ENCODE data around the gene GNG13. TPM values are rescaled to one million over a fixed set of nuclear protein-coding genes. Genes with fewer than 3 reads are reported as not detected.
"Not testable (repeated sequence)": the region's sequence is repeated elsewhere in the genome, so short reads cannot be mapped to it uniquely, and the experiment has no call there.

The GNG13 gene
- total RNA-seq, 1 experiment from 2014 or later: not detected

DNA sequence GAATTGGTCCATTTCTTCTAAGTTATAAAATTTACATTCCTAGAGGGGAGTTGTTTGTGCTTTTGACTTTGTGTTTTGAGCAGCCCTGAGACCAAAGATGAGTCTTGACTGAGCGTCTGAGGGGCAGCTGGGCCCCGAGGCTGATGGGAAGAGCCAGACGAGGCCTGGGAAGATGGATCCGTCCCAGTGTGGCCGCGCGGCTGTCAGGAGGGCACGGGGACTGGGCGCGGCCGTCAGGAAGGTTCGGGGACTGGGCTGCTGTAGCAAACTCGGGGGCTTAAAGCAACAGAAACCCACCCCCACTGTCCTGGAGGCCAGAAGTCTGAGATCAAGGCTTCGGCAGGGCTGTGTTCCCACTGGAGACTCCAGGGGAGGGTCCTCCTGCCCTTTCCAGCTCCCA is 38.2 kb upstream of the GNG13 start:
- Histone ChIP-seq H3K4me1 (ENCODE audit: insufficient read depth, low read length, poor library complexity, severe bottlenecking) (peaks cover 14% of the 10 kb centered on the region), H3K27ac (ENCODE audit: low read depth, low read length, poor library complexity, severe bottlenecking) (no peak overlapping the region), H3K4me3 (ENCODE audit: low read depth, low read length, poor library complexity, severe bottlenecking) (no peak overlapping the region), H3K9me3 (ENCODE audit: low read depth, low read length, poor library complexity, severe bottlenecking) (peaks cover 2% of the 10 kb centered on the region), H3K36me3 (ENCODE audit: insufficient read depth, low read length, poor library complexity, severe bottlenecking) (no peaks in the 10 kb centered on the region), H3K27me3 (replicated peaks; ENCODE audit: insufficient read depth, low read depth, low read length, poor library complexity) (no peaks in the 10 kb centered on the region)
- POLR2A ChIA-PET (ENCODE audit: low non-redundant PET): no interaction called here
- intact Hi-C loops (cut with micrococcal nuclease; ENCODE audit: unreplicated experiment): no loop called here
- BruUV-seq (replicated peaks): no TSS peak
- CTCF ChIA-PET: no interaction called here
- DNase-seq (ENCODE audit: low spot score): no peak
- TF ChIP-seq, protein P1, sequence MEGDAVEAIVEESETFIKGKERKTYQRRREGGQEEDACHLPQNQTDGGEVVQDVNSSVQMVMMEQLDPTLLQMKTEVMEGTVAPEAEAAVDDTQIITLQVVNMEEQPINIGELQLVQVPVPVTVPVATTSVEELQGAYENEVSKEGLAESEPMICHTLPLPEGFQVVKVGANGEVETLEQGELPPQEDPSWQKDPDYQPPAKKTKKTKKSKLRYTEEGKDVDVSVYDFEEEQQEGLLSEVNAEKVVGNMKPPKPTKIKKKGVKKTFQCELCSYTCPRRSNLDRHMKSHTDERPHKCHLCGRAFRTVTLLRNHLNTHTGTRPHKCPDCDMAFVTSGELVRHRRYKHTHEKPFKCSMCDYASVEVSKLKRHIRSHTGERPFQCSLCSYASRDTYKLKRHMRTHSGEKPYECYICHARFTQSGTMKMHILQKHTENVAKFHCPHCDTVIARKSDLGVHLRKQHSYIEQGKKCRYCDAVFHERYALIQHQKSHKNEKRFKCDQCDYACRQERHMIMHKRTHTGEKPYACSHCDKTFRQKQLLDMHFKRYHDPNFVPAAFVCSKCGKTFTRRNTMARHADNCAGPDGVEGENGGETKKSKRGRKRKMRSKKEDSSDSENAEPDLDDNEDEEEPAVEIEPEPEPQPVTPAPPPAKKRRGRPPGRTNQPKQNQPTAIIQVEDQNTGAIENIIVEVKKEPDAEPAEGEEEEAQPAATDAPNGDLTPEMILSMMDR (conservative IDR thresholded peaks at IDR 0.05; ENCODE audit: low read depth, low read length): no peak
- no peak for TF ChIP-seq EZH2 (IDR thresholded peaks at IDR 0.05; ENCODE audit: borderline replicate concordance, low read depth, low read length, poor library complexity, severe bottlenecking)

DNA sequence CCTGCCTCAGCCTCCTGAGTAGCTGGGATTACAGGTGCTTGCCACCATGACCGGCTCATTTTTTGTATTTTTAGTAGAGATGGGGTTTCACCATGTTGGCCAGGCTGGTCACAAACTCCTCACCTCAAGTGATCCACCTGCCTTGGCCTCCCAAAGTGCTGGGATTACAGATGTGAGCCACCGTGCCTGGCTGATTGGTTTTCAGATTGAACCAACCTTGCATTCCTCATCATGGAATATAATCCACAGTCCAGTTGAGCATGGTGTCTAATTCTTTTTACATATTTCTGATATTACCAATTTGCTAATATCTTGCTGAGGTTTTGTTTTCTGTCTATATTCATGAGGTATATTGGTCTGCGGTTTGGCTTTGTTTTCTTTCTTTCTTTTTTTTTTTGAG is 36.3 kb upstream of the GNG13 start:
- CTCF ChIA-PET; intact Hi-C loops (cut with micrococcal nuclease; ENCODE audit: unreplicated experiment); H3K36me3 ChIP-seq (ENCODE audit: insufficient read depth, low read length, poor library complexity, severe bottlenecking); H3K9me3 ChIP-seq (ENCODE audit: low read depth, low read length, poor library complexity, severe bottlenecking); POLR2A ChIA-PET (ENCODE audit: low non-redundant PET); BruUV-seq (replicated peaks); H3K4me1 ChIP-seq (ENCODE audit: insufficient read depth, low read length, poor library complexity, severe bottlenecking); H3K27ac ChIP-seq (ENCODE audit: low read depth, low read length, poor library complexity, severe bottlenecking); H3K4me3 ChIP-seq (ENCODE audit: low read depth, low read length, poor library complexity, severe bottlenecking); H3K27me3 ChIP-seq (replicated peaks; ENCODE audit: insufficient read depth, low read depth, low read length, poor library complexity); DNase-seq (ENCODE audit: low spot score): not testable (repeated sequence)

DNA sequence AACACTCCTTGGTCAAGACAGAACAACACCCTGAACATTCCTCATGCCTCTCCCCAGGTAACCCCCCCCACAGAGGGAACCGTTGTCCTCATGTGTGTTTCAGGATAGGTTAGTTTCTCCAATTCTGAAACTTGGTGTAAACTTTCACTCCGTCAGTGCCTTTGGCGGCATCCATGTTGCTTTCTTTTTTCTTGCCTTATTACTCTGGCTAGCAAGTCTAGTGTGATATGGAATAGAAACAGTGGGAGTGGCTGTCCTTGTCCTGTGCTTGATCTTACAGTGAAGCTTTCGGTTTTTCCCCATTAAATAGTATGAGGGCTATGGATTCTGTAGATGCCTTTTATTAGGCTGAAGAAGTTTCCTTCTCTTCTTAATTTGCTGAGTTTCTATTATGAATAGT is 35.7 kb upstream of the GNG13 start:
- Histone ChIP-seq H3K27me3 (replicated peaks; ENCODE audit: insufficient read depth, low read depth, low read length, poor library complexity) (no peaks in the 10 kb centered on the region), H3K9me3 (ENCODE audit: low read depth, low read length, poor library complexity, severe bottlenecking) (peaks cover 2% of the 10 kb centered on the region), H3K27ac (ENCODE audit: low read depth, low read length, poor library complexity, severe bottlenecking) (no peak overlapping the region), H3K36me3 (ENCODE audit: insufficient read depth, low read length, poor library complexity, severe bottlenecking) (no peaks in the 10 kb centered on the region), H3K4me3 (ENCODE audit: low read depth, low read length, poor library complexity, severe bottlenecking) (no peak overlapping the region), H3K4me1 (ENCODE audit: insufficient read depth, low read length, poor library complexity, severe bottlenecking) (no peaks in the 10 kb centered on the region)
- no peak for TF ChIP-seq EZH2 (IDR thresholded peaks at IDR 0.05; ENCODE audit: borderline replicate concordance, low read depth, low read length, poor library complexity, severe bottlenecking)
- TF ChIP-seq, protein P1 (conservative IDR thresholded peaks at IDR 0.05; ENCODE audit: low read depth, low read length): no peak
- intact Hi-C loops (cut with micrococcal nuclease; ENCODE audit: unreplicated experiment): no loop called here
- BruUV-seq (replicated peaks): no TSS peak
- no peak for DNase-seq (ENCODE audit: low spot score)
- POLR2A ChIA-PET (ENCODE audit: low non-redundant PET): no interaction called here
- CTCF ChIA-PET: no interaction called here

DNA sequence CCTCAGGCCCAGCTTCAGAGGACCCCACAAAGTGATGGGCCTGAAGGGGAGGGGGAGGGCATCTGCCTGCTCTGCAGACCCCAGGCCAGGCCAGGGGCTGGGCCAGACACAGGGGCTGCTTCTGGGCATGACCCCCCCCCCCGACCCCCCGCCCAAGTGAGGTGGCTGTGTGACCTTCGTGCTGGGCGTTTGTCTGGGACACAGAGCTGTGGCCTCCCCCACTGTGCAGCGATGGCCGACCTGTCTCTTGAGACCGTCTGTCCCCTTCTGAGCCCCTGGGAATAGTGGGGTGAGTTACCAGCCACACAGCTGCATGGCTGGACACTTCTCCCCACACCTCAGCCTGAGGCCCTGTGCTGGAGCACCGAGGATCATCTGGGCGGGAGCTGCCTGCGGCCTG is 34.8 kb upstream of the GNG13 start:
- no peaks in the 10 kb centered on the region for H3K4me1 ChIP-seq (ENCODE audit: insufficient read depth, low read length, poor library complexity, severe bottlenecking)
- BruUV-seq (replicated peaks): no TSS peak
- intact Hi-C loops (cut with micrococcal nuclease; ENCODE audit: unreplicated experiment): no loop called here
- H3K27ac ChIP-seq (ENCODE audit: low read depth, low read length, poor library complexity, severe bottlenecking): no peak overlapping the region
- peaks cover 2% of the 10 kb centered on the region for H3K9me3 ChIP-seq (ENCODE audit: low read depth, low read length, poor library complexity, severe bottlenecking)
- ChIA-PET CTCF (no interaction called here), POLR2A (ENCODE audit: low non-redundant PET) (no interaction called here)
- H3K27me3 ChIP-seq (replicated peaks; ENCODE audit: insufficient read depth, low read depth, low read length, poor library complexity): no peaks in the 10 kb centered on the region
- DNase-seq (ENCODE audit: low spot score): no peak
- H3K36me3 ChIP-seq (ENCODE audit: insufficient read depth, low read length, poor library complexity, severe bottlenecking): no peaks in the 10 kb centered on the region
- no peak overlapping the region for H3K4me3 ChIP-seq (ENCODE audit: low read depth, low read length, poor library complexity, severe bottlenecking)
- TF ChIP-seq, protein P1 (conservative IDR thresholded peaks at IDR 0.05; ENCODE audit: low read depth, low read length): no peak
- no peak for TF ChIP-seq EZH2 (IDR thresholded peaks at IDR 0.05; ENCODE audit: borderline replicate concordance, low read depth, low read length, poor library complexity, severe bottlenecking)
